Dermis blood vessel endothelial cell (primary cell): Measurements from ENCODE around the gene MYO1F. TPM values are rescaled to one million over a fixed set of nuclear protein-coding genes. Genes with fewer than 3 reads are reported as not detected.
"Not testable (repeated sequence)": the region's sequence is repeated elsewhere in the genome, so short reads cannot be mapped to it uniquely, and the experiment has no call there.

Experiments
- DNase-seq: peaks from one replicate; pipeline ENCODE4 v3.0.0; 2010
- total RNA-seq: library from RNA; depleted of rRNA; stranded (reverse); fragments of >200 nt; gene quantifications from 2 replicates; pipeline ENCODE4 v1.2.3, GENCODE V29; 2014

The MYO1F gene
- 0.14 and 0.34 TPM in 2 replicates for total RNA-seq

DNA sequence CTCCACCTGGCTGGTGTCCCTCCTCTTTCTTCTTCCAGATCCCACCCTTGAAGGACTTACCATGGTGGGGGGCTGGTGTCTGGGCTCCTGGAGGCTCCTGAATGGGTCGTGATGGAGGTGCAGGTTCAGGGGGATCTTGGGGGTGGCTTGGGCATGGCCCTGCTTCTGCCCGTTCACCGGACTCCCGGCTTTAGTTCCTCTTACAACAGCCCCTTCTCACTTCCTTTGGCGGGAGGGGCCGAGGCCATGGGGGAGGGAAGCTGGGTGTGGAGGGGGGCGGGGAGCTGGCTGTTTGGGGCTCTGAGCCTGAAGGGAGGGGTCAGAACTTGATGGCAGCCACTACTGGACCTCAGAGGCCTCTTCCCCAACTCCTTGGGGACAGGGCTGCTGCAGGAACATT is at the start of gene MYO1F:
Gene MYO1F, minus strand, starts transcription at position 196 of the 400 bp plus-strand sequence. Its CDS starts 133 bp downstream, at position 63.
- no peak for DNase-seq

DNA sequence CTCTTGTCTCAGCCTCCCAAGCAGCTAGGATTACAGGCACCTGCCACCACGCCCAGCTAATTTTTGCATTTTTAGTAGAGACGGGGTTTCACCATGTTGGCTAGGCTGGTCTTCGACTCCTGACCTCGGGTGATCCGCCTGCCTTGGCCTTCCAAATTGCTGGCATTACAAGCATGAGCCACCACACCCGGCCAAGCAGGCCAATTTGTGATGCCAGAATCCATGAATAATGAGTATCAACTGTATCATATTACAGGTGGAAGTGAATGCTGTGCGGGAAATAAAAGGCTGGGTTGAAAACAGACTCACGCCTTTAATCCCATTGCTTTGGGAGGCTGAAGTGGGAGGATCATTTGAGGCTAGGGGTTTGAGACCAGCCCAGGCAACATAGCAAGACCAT is 49.6 kb upstream of the MYO1F start:
- no peak for DNase-seq

DNA sequence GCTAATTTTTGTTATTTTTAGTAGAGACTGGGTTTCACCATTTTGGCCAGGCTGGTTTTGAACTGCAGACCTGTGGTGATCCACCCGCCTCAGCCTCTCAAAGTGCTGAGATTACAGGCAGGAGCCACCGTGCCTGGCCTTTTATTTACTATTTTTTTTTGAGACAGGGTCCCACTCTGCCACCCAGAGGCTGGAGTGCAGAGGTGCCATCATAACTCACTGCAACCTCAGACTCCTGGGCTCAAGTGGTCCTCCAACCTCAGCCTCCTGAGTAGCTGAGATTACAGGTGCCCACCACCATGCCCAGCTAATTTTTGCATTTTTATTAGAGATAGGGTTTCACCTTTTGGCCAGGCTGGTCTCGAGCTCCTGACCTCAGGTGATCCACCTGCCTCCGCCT is 45.6 kb upstream of the MYO1F start:
- not testable (repeated sequence) for DNase-seq

DNA sequence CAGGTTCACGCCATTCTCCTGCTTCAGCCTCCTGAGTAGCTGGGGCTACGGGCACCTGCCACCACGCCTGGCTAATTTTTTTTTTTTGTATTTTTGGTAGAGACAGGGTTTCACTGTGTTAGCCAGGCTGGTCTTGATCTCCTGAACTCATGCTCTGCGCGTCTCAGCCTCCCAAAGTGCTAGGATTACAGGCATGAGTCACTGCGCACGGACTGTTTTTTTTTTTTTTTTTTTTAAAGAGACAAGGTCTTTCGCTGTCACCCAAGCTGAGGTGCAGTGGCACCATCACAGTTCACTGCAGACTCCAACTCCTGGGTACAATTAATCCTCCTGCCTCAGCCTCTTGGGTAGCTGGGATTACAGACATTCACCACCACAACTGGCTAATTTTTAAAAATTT is 41.5 kb upstream of the MYO1F start:
- DNase-seq, result no peak

DNA sequence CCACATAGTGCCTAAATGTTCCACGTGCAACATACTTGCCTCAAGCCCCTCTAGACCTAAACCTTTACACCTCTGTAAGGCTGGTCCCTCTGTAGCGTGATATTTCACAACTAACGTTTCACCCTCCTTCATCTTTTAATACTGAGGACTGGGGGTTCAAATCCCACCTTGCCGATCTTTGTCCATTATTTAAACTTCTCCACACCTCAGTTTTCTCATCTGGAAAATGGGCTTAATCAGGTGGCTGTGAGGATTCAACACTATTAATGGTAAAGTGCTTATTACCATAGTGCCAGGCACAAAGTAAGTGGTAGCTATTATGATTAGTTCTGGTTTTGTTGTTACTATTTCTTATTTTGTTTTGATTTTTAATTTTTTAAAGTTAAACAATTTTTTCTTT is 40.7 kb upstream of the MYO1F start:
- DNase-seq, result no peak

DNA sequence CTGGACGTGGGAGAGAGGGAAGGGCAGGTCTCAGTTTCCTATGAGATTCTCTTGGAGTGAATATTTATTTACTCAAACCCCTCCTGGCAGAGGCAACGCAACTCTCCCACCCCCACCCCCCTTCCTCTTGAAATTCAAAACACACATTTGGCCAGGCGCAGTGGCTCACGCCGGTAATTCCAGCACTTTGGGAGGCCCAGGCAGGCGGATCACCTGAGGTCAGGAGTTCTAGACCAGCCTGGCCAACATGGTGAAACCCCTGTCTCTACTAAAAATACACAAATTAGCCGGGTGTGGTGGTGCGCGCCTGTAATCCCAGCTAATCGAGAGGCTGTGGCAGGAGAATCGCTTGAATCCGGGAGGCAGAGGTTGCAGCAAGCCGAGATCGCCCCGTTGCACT is 40.1 kb upstream of the MYO1F start:
- not testable (repeated sequence) for DNase-seq

DNA sequence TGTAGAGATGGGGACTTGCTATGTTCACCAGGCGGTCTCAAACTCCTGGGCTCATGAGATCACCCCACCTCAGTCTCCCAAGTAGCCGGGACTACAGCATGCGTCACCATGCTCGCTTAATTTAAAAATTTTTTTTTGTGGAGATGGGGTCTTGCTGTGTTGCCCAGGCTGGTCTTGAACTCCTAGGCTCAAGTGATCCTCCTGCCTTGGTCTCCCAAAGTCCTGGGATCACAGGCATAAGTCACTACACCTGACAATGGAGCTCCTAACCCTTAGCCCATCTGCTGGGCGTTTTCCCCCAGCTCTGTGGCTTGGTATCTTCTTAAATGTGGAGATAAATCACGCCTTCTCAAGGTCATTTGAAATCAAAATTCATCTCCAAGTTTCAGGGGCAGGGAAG is 39.6 kb upstream of the MYO1F start:
- no peak for DNase-seq

DNA sequence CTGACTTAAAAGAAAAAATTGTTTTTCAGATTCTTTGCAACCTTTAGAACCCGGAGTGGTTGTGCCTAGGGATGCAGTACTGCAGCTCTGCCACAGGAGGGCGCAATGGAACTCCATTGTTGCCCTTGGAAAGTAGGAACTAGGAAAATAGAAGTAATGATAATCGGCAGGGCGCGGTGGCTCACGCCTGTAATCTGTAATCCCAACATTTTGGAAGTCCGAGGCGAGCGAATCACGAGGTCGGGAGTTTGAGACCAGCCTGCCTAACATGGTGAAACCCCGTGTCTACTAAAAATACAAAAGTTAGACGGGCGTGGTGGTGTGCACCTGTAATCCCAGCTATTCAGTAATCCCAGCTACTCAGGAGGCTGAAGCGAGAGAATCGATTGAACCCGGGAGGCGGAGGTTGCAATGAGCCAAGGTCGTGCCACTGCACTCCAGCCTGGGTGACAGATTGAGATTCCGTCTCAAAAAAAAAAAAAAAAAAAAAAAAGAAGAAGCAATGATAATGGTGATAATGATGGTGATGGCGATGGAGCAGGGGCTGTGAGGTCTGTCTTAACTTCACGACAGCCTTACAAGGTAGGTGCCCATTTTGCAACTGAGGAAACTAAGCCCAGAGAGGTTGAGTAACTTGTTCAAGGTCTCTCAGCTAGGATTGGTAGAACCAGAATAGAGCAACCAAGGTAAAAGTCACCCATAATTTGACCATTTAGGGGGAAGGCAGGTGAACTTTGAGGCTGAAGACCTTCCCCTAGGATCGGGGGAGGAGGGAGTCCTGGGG is 38.8 kb upstream of the MYO1F start:
- peak; percentile 72 for DNase-seq

DNA sequence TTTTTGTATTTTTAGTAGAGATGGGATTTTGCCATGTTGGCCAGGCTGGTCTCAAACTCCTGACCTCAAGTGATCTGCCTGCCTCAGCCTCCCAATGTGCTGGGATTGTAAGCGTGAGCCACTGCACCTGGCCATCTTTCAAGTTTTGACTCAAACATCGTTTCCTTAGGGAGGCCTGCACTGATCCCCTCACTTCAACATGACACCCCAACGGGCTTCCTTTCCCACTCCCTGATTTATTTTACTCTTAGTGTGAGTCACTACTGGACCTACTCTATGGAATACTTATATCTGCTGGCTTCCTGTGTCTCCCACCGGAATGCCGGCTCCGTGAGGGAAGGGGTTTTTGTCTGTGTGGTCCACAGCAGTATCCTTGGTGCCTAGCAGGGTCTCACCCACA is 37.8 kb upstream of the MYO1F start:
- no peak for DNase-seq

DNA sequence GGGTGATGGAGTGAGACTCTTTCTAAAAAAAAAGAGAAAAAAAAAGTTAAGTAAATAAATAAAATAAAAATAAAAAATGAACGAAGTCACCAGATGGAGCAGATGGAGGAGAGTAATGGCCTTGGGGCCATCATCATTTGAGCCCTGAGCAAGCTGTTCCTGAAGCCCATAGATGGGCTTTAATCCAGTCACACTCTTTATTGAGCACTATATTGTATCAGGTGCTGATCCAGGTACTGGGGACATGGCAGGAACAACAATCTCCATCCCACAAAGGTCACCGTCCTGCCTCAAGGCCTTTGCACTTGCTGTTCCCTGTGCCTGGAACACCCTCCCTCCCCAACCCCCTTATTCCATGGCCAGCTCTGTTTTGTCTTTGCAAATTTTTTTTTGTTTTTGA is 37.2 kb upstream of the MYO1F start:
- no peak for DNase-seq

DNA sequence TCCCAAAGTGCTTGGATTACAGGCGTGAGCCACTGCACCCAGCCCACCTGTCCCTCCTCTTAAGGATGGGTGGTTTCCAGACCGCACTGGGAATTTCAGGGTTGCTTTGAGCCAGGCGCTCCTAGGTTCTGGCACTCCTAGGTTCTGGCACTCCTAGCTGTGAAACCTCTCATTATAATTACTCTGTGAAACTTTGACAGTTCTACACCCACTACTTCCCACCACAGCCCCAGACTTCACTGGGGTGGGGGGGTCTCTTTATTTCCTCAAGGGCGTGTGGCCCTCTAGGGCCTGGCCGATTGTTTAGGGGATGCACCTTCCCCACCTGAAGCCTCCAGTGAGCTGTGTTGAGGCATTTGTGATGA is 35.5 kb upstream of the MYO1F start:
- no peak for DNase-seq

DNA sequence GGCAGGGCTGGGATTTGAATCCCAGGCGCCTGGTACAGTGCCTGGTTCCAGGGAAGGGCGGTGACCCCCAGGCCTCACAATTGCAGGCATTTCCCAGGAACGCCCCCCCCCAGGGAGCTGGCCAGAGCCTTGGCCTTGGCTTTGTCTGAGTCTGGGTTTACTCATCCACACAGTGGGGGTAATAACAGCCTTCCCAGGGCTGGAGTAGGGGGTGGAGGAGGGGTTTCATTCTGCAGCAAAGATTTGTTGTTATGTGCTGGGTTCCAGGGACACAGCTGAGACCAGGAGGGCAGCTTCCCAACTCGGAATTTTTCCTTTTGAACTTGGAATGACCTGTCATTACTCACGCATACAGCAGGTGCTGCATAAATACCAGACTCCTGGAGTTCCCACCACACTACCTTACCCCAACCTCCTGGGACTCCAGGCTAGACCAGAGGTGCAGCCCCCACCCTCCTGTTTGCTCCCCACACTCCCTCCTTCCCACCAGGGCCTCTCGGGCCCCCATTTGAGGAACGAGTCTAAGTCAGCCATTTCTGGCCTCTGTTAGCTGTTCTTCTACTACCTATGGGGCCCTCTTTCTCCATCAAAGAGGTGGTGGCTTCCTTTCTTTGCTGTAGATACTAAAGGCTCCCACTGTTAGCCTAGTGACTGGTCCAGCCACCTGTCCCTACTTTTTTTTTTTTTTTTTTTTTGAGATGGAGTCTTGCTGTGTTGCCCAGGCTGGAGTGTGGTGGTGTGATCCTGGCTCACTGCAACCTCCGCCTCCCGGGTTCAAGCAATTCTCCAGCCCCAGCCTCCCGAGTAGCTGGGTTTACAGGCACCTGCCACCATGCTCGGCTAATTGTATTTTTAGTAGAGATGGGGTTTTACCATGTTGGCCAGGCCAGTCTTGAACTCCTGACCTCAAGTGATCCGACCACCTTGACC is 34.9 kb upstream of the MYO1F start:
- DNase-seq, result peak; percentile 52

DNA sequence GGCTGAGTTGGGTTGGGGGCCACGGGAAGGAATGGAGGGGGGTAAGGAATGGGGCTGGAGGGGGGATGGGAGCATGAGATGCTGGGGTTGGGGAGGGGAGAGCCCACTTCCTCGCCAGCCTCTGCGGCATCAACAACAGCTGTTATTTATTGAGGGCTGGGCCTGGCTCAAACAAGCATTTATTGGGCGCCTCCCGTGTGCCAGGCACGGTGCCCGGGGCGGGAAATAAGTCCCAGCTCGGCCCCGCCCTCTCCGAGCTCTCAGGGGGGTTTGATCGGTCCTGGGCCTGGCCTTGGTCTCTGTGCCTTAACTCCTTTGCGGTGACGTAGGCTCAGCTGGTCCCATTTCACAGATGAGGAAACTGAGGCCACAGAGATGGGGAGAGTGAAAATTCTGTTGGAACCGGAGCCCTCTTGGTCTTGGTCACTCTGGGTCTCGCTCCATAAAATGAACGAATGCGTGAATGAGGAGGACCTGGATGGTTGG is 34.2 kb upstream of the MYO1F start:
- DNase-seq, result no peak

DNA sequence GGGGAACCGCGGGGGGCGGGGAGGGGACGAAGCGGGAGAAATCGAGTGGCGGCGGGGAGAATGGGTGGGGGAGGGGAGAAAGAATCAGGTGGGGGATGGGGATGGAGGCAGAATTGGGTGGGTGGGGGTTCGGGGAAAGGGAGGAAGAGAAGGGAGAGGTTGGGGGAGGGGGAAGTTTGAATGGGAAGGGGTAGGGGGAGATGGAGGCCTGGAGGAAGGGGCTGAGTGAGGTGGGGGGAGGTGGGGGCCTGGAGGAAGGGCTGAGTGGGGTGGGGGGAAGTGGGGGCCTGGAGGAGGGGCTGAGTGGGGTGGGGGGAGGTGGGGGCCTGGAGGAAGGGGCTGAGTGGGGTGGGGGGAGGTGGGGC is 33.7 kb upstream of the MYO1F start:
- DNase-seq, result no peak

DNA sequence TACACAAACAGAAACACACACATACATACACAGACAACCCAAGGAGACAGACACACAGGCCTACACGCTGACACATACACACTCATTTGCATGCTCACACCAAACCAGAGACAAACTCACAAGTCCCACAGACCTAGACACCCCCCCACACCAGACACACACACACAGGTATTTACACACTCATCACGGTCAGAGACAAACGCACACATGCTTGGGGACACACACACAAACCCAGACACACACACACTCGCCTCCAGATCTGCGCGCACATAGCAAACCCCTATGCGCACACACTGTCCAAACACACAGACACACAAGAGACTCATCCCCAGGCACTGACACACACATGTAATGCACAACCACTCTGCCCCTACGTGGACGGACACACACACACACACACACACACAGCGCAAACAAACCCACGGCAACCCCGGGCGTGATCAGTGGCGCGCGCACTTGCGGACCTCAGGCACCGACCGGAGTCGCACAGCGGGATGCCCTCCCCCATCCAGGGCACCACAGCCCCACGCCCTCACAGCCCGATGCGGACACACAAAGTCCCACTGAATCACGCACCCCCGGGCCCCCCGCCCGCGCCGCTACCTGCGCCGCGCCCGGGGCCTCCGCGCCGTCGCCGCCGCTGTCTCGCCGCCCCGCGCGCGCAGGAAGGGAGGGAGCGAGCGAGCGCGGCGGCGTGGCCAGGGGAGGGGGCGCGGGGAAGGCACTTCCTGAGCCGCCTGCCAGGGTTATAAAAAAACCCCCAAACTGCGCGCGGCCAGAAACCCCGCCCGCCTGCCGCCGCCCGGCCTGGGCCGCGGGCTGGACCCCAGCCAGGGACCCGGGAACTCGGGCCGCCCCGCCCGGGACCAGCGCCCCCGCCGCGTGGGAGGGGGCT is 33.0 kb upstream of the MYO1F start, which contains the start of gene ADAMTS10:
Gene ADAMTS10, minus strand, starts transcription at position 675 of the 895 bp plus-strand sequence. CDS start 5,005 bp downstream, outside the sequence.
- DNase-seq, result peak; percentile 36

DNA sequence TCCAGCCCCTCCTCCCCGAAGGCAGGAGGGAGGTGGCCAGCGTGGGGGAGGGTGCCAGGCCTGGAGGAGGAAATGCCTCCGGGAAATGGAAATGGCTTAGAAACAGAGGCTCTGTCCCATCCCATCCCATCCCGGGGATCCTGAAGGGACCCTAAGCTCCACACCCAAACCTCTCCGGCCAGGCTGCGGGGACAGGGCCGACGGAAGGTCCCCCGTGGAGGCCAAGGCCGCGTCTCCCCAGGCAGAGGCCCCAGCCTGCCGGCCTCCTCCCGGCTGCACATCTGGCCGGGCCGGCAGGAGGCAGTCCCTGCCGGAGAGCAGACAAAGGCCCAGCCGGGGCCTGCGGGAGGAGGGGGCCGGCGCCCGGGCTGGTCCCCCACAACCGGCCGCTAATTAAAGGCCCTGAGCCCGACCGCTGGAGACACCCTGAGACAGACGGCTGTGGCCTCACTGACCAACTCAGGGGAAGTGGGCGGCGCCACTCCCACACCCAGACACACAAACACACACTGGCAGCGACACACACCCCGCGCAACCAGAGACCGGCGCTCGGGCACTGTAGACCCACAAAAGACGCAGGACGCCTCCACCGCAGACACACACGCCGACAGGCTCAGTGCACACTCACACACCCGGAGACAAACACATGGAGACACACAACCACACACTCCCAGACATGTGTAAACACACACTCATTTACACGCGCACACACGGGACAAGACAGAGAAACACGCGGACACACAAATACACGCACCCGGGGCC is 32.2 kb upstream of the MYO1F start:
- DNase-seq, result peak; percentile 65

DNA sequence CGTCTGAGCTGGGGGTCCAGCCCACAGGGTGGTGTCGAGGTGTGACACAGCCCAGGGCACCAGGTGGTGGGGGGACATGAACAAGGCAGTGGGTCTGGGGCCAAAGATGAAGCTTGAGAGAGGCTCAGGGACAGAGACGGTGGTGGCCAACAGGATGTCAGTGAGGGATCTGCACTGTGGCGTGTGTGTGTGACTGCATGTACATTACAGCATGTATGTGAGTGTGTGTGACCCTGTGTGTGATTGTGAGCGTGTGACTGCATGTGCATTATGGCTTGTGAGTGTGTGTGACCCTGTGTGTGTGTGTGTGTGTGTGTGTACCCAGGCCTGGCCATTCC is 31.7 kb upstream of the MYO1F start:
- no peak for DNase-seq

DNA sequence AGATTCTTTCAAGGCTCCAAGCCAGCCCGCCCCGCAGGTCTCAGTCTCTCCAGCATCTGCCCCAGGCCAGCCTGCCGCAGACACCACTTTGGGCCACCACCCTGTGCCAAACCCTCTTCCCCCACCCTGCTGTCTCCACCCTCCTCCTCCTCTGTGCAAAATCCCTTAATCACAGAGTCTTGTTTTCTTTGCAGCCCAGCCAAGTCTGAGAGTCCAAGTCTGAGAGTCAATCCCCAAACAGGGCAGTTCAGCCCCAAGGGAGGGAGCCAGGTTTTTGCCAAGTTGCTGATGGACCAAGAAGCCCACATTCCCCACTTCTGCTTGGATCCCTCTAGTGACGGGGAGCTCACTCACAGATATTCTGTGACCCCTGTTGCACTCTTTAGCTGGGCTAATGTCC is 30.1 kb upstream of the MYO1F start:
- DNase-seq, result no peak

DNA sequence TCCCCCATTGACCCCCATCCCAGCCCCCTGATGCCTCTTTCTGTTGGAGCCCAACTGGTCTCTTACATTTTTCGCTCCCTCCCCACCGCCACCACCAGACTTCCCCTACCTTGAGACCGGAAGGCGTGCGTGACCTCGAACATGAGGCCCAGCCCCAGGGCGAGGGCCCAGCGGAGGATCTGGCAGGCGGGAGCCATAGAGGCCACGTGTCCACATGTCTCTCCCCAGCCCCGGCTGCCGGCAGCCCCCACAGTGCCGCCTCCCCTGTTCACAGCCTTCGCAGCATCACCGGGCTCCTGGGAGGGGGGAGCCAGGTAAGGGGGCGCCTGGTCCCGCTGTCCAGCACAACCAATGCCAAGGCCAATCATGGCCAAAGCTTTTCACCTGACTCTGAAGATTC is 28.3 kb upstream of the MYO1F start:
- DNase-seq, result no peak

DNA sequence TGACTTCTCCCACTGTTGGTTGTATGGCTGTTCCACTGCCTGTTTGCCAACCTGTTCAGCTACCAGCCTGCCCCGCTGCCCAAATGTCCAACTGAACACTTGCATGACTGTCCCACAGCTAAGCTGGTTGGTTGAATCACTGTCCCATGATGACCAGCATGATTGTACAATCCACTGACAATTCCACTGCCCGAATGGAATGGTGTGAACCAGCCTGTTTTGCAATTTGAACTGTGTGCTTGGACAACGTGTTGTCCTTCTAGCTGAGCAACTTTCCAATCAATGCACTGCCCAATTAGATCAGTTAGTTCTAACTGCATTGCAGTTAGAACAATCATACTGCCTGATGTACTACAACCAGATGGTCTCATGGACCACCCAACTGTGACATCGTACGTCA is 24.6 kb upstream of the MYO1F start:
- DNase-seq, result no peak

DNA sequence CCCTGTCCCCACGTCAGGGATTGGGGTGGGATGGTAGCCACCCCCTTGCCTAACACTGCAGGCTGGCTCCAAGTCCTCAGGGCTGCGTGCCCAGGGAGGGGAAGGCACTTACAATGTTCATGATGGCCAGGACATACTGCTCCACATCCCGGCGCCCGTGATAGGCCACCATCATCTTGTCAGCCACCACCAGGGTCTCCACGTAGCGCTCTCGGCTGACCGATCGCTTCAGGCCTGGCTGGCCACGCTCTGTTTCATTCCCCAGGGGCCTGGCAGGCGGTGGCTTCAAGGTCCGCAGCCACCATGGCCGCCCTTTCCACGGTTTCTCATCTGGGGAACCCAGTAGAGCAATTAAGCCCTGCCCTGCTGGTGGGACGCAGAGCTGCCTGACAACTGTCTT is 23.6 kb upstream of the MYO1F start:
- no peak for DNase-seq

DNA sequence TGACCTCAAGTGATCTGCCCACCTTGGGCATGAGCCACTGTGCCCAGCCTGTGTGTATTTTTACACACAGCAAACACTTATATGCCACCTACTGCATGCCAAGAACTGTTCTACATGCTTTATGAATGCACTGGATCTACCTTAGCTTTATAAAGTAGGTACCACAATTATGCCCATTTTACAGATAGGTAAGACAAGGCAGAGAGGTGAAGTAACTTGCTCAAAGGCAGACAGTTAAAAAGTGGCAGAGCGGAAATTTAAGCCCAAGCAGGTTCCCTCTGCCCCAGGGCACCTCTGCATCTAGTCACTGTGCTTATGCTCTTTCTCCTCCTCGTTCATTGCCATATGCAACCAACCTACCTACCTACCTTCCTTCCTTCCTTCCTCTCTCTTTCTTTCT is 22.8 kb upstream of the MYO1F start:
- no peak for DNase-seq
